ENCODE measurements around the gene NAE1. TPM values are rescaled to one million over a fixed set of nuclear protein-coding genes. Genes with fewer than 3 reads are reported as not detected.

Gene NAE1
- 72.4 and 83.4 TPM in 2 replicates for total RNA-seq

GRCh38 chr16:66830422-66831404 is at the start of gene NAE1:
NAE1 (minus strand) TSS chr16:66830976; CDS start chr16:66830899, 77 bp downstream.

GRCh38 chr16:66844342-66845079 is 13.7 kb upstream of the NAE1 start, which contains the start of gene CA7:
CA7 (plus strand) TSS chr16:66844414; CDS start chr16:66844488, 74 bp downstream.

GRCh38 chr16:66801320-66802105 is 29.3 kb downstream of the NAE1 start, which contains the start of gene TERB1:
TERB1 (minus strand) TSS chr16:66801584; CDS start chr16:66796798, 4,786 bp downstream.

Other genes starting within 250 kb of the NAE1 start
- 7.6 and 17.4 TPM in 2 replicates for gene CMTM3, start 226.3 kb downstream of the NAE1 start, total RNA-seq
- 12.7 and 27.1 TPM in 2 replicates for gene CMTM4, start 134.2 kb downstream of the NAE1 start, total RNA-seq
- 149 and 151 TPM in 2 replicates for gene DYNC1LI2, start 79.4 kb downstream of the NAE1 start, total RNA-seq
- 0.19 and 0.56 TPM in 2 replicates for gene TERB1, start 29.4 kb downstream of the NAE1 start, total RNA-seq
- gene CA7, start 13.4 kb upstream of the NAE1 start, total RNA-seq = not detected in 2 replicates
- gene PDP2, start 49.5 kb upstream of the NAE1 start, total RNA-seq = 7.3 and 9.0 TPM in 2 replicates
- gene CDH16, start 87.9 kb upstream of the NAE1 start, total RNA-seq = 0.19 and 0.56 TPM in 2 replicates
- gene RRAD, start 94.6 kb upstream of the NAE1 start, total RNA-seq = 5.2 and 24.8 TPM in 2 replicates
- gene CIAO2B, start 103.4 kb upstream of the NAE1 start, total RNA-seq = 166 and 269 TPM in 2 replicates
- gene CES2, start 104.5 kb upstream of the NAE1 start, total RNA-seq = 16.1 and 19.2 TPM in 2 replicates
- gene CES3, start 130.3 kb upstream of the NAE1 start, total RNA-seq = 0.56 TPM in 1 of 2 replicates, not detected in the other
- gene CES4A, start 157.6 kb upstream of the NAE1 start, total RNA-seq = 0.58 and 1.1 TPM in 2 replicates
- 111 and 209 TPM in 2 replicates for gene CBFB, start 198.2 kb upstream of the NAE1 start, total RNA-seq